Psoas muscle (tissue), 8 donors: ENCODE data around the gene RPL11. TPM values are rescaled to one million over a fixed set of nuclear protein-coding genes. Genes with fewer than 3 reads are reported as not detected.
"Not testable (repeated sequence)": the region's sequence is repeated elsewhere in the genome, so short reads cannot be mapped to it uniquely, and the experiment has no call there.

Experiments
- ATAC-seq, 4 donors: fragments of 200-7000 bp; cut with Tn5 transposase; one replicate each; pipeline ENCODE4 v1.9.1; 2020; ENCODE audit warnings: moderate library complexity in 3 of 4, mild to moderate bottlenecking in 2 of 4
- DNase-seq, 2 donors: peaks; one replicate each; pipeline ENCODE4 v3.0.0-alpha.2; 2020
- H3K27ac ChIP-seq: fragments of 200-600 bp; one replicate; pipeline ENCODE4 v1.8.0; 2022
- H3K27me3 ChIP-seq, 3 donors: fragments of 200-600 bp in 1 of 3; one replicate each; pipeline versions ENCODE4 v1.6.1 to v1.8.0; 2013 to 2022; ENCODE audit warnings: low read length in 2 of 3, mild to moderate bottlenecking in 2 of 3, moderate library complexity in 1 of 3; ENCODE audit not compliant: insufficient read depth in 3 of 3
- H3K36me3 ChIP-seq, 2 donors: fragments of 200-600 bp in 1 of 2; one replicate each; pipeline versions ENCODE4 v1.6.1 to v1.8.0; 2013 to 2022; ENCODE audit warnings: low read depth in 1 of 2, mild to moderate bottlenecking in 1 of 2, moderate library complexity in 1 of 2; ENCODE audit not compliant: insufficient read depth in 1 of 2
- H3K4me1 ChIP-seq: fragments of 200-600 bp; one replicate; pipeline ENCODE4 v1.8.0; 2022
- H3K4me3 ChIP-seq: fragments of 200-600 bp; one replicate; pipeline ENCODE4 v1.8.0; 2022; ENCODE audit warnings: mild to moderate bottlenecking
- H3K9me3 ChIP-seq: fragments of 200-600 bp; one replicate; pipeline ENCODE4 v1.8.0; 2022
- WGBS, 3 donors: extraction: QIAGEN DNeasy Blood & Tissue Kit; methylation state at CpG; one replicate each; pipeline versions ENCODE4 v1.1.6 to v1.1.7; 2013; 5-methylcytosine and 5-hydroxymethylcytosine counted together
- intact Hi-C, 2 donors: fragments of 100-400 bp; cut with DNase I; formaldehyde crosslinking; loops; one replicate each; pipeline versions ENCODE4 v1.11.0 to v1.14.2; 2022
- polyA plus RNA-seq, 3 donors: library from polyadenylated mRNA; stranded (reverse); fragments of 200-250 nt; gene quantifications; one replicate each; pipeline ENCODE4 v1.2.3, GENCODE V29; 2013
- total RNA-seq, 4 donors: library from RNA; stranded (reverse); fragmentation: NEBNext Ultra II Directional in 2 of 4; extraction: Animal tissue kit (Norgen Biotek cat#: 25700) in 2 of 4; gene quantifications; one replicate each; pipeline versions ENCODE4 v1.2.1 to v1.2.4, GENCODE V29; 2021 to 2023
- TF ChIP-seq, protein P1 (sequence below): fragments of 200-600 bp; IDR thresholded peaks from one replicate; pipeline ENCODE4 v1.8.0; 2022; ENCODE audit warnings: antibody characterized with exemption
- donor health status: healthy with polysubstance abuse.
- donor health status: DM: no; HTN: no; CAD: no; lungs with moderate emphysema.
- donor health status: Bipolar disorder and iron deficiency.
- donor health status: healthy.
- donor health status: DM: yes; HTN: yes; CAD: no.
- donor health status: DM: no; HTN: no; CAD: no.
- donor health status: DM: no; HTN: no; CAD: no.
- donor health status: DM: yes; HTN: yes; CAD: no.

RPL11 gene
- total and polyA plus RNA-seq, 7 donors: 486 to 1,926 (median 688) TPM

DNA sequence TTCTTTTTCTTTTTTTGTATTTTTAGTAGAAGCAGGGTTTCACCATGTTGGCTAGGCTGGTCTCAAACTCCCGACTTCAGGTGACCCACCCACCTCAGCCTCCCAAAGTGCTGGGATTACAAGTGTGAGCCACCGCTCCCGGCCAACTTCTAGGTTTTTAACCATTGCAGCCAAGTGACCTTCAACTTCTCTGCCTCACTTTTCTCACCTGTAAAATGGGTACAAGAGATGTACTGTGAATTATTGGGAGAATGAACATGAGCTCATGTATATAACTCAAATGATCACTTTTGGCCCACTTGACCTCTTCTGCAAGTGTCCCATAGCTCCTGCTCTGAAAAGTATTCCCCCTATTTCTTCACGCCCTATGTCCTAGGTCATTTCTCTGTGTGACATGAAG is 11.8 kb upstream of the RPL11 start:
- 84 to 92% (median 90%) methylated on average over 4 of the region's 4 CpGs for WGBS, 3 donors
- Histone ChIP-seq H3K36me3 (no peaks in the 10 kb centered on the region), H3K4me1 (no peaks in the 10 kb centered on the region), H3K4me3 (no peak overlapping the region), H3K9me3 (no peaks in the 10 kb centered on the region), H3K27me3 (peaks cover 0 to 1% (median 0%) of the 10 kb centered on the region in 3 donors), H3K27ac (no peak overlapping the region)
- intact Hi-C loops: loop anchor here in 1 of 2 donors (5.0 kb wide), 1 partner anchor 483 kb away; no protein-coding TSS in a partner anchor
- no peak for DNase-seq
- ATAC-seq: no peak
- TF ChIP-seq, protein P1, sequence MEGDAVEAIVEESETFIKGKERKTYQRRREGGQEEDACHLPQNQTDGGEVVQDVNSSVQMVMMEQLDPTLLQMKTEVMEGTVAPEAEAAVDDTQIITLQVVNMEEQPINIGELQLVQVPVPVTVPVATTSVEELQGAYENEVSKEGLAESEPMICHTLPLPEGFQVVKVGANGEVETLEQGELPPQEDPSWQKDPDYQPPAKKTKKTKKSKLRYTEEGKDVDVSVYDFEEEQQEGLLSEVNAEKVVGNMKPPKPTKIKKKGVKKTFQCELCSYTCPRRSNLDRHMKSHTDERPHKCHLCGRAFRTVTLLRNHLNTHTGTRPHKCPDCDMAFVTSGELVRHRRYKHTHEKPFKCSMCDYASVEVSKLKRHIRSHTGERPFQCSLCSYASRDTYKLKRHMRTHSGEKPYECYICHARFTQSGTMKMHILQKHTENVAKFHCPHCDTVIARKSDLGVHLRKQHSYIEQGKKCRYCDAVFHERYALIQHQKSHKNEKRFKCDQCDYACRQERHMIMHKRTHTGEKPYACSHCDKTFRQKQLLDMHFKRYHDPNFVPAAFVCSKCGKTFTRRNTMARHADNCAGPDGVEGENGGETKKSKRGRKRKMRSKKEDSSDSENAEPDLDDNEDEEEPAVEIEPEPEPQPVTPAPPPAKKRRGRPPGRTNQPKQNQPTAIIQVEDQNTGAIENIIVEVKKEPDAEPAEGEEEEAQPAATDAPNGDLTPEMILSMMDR: no peak

DNA sequence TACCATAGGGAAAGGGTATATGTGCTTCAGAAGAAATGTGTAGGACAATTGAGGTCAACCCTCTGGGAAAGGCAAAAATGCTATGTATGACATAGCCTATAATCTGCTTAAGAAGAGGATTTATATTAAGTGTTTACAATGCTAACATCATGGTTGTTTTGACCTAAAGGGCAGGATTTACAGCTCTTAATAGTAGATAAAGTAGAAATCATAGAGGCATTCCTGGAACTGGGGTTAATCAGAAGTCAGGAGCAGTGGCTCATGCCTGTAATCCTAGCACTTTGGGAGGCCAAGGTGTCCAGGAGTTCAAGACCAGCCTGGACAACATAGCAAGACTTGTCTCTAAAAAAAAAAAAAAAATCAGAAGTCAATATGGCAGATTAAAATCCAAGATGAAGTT is 8.7 kb upstream of the RPL11 start:
- Histone ChIP-seq H3K9me3 (no peaks in the 10 kb centered on the region), H3K4me1 (no peaks in the 10 kb centered on the region), H3K4me3 (no peak overlapping the region), H3K27ac (no peak overlapping the region), H3K27me3 (peaks cover 0 to 1% (median 0%) of the 10 kb centered on the region in 3 donors), H3K36me3 (no peaks in the 10 kb centered on the region)
- intact Hi-C loops: no loop called here
- DNase-seq (no peak), ATAC-seq (no peak)
- TF ChIP-seq, protein P1: no peak

DNA sequence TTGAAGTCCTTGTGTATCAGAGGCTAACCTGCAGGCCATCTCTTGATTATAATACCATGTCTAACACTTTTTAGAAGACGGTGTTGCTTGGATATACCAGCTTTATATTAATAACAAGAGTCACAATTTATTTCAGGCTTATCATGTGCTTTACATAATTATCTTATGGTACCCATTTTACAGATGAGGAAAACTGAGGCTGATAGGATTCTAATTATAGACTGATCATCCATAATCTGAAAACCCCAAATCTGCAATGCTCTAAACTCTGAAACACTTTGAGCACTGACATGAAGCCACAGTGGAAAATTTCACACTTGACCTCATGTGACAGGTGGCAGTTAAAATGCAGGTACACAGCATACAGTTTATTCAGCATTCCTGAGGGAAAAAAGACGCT is 7.2 kb upstream of the RPL11 start:
- Histone ChIP-seq H3K27ac (no peak overlapping the region), H3K27me3 (peaks cover 0 to 1% (median 0%) of the 10 kb centered on the region in 3 donors), H3K36me3 (no peaks in the 10 kb centered on the region), H3K9me3 (no peaks in the 10 kb centered on the region), H3K4me1 (no peaks in the 10 kb centered on the region), H3K4me3 (no peak overlapping the region)
- intact Hi-C loops: no loop called here
- DNase-seq: no peak
- TF ChIP-seq, protein P1: no peak
- no peak for ATAC-seq
- 68 to 69% (median 68%) methylated on average over 2 of the region's 2 CpGs for WGBS, 3 donors

DNA sequence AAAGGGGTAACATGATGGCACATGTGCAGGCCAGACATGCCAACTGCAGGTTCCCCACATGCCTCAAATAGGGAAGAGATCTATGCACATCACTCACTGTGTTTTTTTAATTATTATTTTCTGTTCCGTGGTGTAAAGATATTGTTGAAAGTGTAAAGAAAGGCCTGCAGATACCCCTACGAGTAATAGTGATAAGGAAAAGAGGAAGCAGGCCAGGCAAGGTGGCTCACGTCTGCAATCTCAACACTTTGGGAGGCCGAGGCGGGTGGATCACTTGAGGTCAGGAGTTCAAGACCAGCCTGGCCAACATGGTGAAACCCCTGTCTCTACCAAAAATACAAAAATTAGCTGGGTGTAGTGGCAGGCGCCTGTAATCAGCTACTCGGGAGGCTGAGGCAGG is 6.4 kb upstream of the RPL11 start:
- intact Hi-C loops, ATAC-seq, H3K9me3 ChIP-seq, H3K4me1 ChIP-seq, H3K27ac ChIP-seq, DNase-seq, H3K36me3 ChIP-seq, H3K4me3 ChIP-seq, H3K27me3 ChIP-seq: not testable (repeated sequence)
- 74 to 85% (median 79%) methylated on average over 7 of the region's 7 CpGs for WGBS, 3 donors

DNA sequence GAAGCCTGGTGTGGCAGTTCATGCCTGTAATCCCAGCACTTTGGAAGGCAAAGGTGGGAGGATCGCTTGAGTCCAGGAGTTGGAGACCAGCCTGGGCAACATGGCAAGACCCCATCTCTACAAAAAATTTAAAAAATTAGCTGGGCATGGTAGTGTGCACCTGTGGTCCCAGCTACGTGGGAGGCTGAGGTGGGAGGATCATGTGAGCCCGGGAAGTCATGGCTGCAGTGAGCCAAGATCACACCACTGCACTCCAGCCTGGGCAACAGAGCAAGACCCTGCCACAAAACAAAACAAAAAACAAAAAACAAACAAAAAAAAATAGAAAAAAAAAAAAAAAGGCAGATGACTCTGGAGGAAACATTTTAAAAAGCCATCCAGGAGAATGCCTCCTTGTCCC is 3.9 kb upstream of the RPL11 start:
- H3K27me3 ChIP-seq, H3K4me1 ChIP-seq, DNase-seq, intact Hi-C loops, H3K4me3 ChIP-seq, H3K9me3 ChIP-seq, H3K27ac ChIP-seq, ATAC-seq, H3K36me3 ChIP-seq: not testable (repeated sequence)
- WGBS, 3 donors: 70 to 74% (median 71%) methylated on average over 3 of the region's 3 CpGs

DNA sequence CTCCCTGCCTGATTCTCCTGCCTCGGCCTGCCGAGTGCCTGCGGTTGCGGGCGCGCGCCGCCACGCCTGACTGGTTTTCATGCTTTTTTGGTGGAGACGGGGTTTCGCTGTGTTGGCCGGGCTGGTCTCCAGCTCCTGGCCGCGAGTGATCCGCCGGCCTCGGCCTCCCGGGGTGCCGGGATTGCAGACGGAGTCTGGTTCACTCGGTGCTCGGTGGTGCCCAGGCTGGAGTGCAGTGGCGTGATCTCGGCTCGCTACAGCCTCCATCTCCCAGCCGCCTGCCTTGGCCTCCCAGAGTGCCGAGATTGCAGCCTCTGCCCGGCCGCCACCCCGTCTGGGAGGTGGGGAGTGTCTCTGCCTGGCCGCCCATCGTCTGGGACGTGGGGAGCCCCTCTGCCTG is 3.3 kb upstream of the RPL11 start:
- H3K27me3 ChIP-seq, H3K9me3 ChIP-seq, DNase-seq, intact Hi-C loops, H3K4me3 ChIP-seq, ATAC-seq, H3K27ac ChIP-seq: not testable (repeated sequence)
- Histone ChIP-seq H3K4me1 (peaks cover 10% of the 10 kb centered on the region), H3K36me3 (peaks cover 7 to 11% of the 10 kb centered on the region in 2 donors)
- 96 to 98% (median 96%) methylated on average over 9 to 32 of the region's 33 CpGs for WGBS, 3 donors
